Activated naive CD4-positive, alpha-beta T cell treated with anti-CD3 and anti-CD28 coated beads, Interleukin-2, amount 10 ng/mL, durations not matched to agents 7 days and 5 days (primary cell): ENCODE results near the gene TACC2.

Source experiments
- CTCF ChIA-PET: fragments of 350-600 bp; sonication (Branson Sonifier 250); formaldehyde crosslinking; loops from one replicate; lab custom pipeline; 2021; ENCODE audit warnings: antibody characterized with exemption; lab: Charles Lee
- DNase-seq: peaks from one replicate; pipeline ENCODE4 v3.0.0-alpha.2; 2020
- H3K27ac Mint-ChIP-seq: one replicate; pipeline ENCODE4 v1.8.0; 2021; ENCODE audit warnings: mild to moderate bottlenecking, moderate library complexity, mixed read lengths
- H3K27me3 Mint-ChIP-seq: one replicate; pipeline ENCODE4 v1.8.0; 2021; ENCODE audit warnings: mild to moderate bottlenecking, mixed read lengths
- H3K36me3 Mint-ChIP-seq: one replicate; pipeline ENCODE4 v1.8.0; 2021; ENCODE audit warnings: mixed read lengths
- H3K4me1 Mint-ChIP-seq: one replicate; pipeline ENCODE4 v1.8.0; 2021; ENCODE audit warnings: mixed read lengths
- H3K4me3 Mint-ChIP-seq: one replicate; pipeline ENCODE4 v1.8.0; 2021; ENCODE audit warnings: mild to moderate bottlenecking, moderate library complexity, mixed read lengths
- H3K9me3 Mint-ChIP-seq: one replicate; pipeline ENCODE4 v1.8.0; 2021; ENCODE audit warnings: mixed read lengths

Gene TACC2

DNA sequence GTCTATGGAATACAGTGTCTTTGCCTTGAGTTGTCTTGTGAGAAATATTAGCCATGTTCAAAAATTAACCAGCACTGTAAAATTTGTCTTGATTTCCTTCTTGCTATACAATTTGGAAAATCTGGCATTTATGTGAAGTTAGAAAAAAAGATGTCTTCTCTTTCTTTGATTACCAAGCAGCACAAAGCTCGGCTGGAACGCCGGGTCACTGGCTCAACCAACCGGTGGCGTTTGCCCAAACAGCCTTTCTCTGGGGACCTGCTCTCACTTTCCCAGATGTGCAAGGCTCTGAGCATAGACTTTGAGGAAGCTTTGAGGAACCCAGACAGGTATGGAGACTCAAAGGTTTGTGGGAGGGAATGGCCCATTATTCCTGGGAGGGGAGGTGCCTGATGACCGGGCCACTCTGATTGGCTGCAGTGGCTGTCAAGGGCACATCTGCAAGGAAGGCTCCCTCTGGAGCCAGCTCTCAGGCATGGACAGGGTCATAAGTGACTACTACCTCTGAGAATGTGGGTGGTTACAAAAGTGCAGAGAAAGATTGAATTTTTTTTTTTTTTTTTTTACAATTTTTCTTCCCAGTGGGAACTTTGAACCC, 287.7 kb downstream of the TACC2 start:
- DNase-seq = no peak
- Mint-ChIP-seq H3K4me1 (no peaks in the 10 kb centered on the region), H3K27me3 (peaks cover 35% of the 10 kb centered on the region), H3K9me3 (no peaks in the 10 kb centered on the region), H3K36me3 (no peaks in the 10 kb centered on the region), H3K4me3 (no peak overlapping the region), H3K27ac (no peak overlapping the region)
- CTCF ChIA-PET = interaction anchor here (0.5 kb wide), 1 partner anchor 225 kb away, joined by 3 read pairs; no protein-coding TSS in a partner anchor

DNA sequence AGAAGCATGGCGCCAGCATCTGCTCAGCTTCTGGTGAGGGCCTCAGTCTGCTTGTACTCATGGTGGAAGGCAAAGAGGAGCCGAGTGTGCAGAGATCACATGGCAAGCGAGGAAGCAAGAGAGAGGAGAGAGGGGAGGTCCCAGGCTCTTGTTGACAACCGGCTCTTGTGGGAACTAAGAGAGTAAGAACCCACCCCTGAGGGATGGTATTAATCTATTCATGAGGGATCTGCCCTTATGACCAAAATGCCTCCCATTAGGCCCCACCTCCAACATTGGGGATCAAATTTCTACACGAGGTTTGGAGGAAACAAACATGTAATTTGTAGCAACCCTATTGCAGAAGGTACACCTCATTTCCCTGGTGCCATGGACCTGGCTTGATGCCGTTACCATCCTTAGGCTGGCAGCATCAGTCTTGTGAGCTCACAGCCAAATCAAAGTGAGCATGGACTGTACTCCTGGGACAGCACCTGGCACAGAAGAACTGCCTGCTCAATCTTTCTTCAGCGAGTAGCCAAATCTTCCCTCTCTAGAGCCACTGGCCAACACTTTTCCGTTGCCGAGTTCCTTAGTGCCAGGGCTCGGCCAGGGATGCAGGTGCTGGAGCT, 288.7 kb downstream of the TACC2 start:
- DNase-seq = no peak
- no peaks in the 10 kb centered on the region for H3K36me3 Mint-ChIP-seq
- no peak overlapping the region for H3K27ac Mint-ChIP-seq
- CTCF ChIA-PET = interaction anchor here (3.3 kb wide), 1 partner anchor 10 kb away, joined by 12 read pairs; no protein-coding TSS in a partner anchor
- no peaks in the 10 kb centered on the region for H3K9me3 Mint-ChIP-seq
- H3K27me3 Mint-ChIP-seq = peaks cover 37% of the 10 kb centered on the region
- no peak overlapping the region for H3K4me3 Mint-ChIP-seq
- H3K4me1 Mint-ChIP-seq = no peaks in the 10 kb centered on the region

DNA sequence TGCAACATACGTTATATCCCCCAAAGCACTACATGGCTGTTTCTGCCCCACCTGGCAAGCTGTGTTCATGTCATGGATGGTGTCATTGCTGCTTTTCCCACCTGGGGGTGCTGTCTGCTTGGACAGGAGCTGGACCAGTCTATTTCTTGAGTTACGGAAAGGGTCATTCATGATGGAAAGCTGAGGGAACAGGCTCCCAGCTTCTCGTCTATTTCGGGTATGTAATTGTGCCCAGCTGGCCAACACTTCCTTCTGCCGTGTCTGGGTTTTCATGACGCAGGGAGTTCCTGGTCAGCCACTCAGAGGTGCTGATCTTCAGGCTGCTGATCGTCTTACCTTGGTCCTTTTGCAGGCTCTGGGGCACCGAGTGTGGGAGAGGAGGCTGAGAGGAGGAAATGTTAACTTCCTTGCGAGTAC, 290.8 kb downstream of the TACC2 start:
- peaks cover 36% of the 10 kb centered on the region for H3K27me3 Mint-ChIP-seq
- H3K4me3 Mint-ChIP-seq = no peak overlapping the region
- H3K4me1 Mint-ChIP-seq = no peaks in the 10 kb centered on the region
- H3K36me3 Mint-ChIP-seq = no peaks in the 10 kb centered on the region
- no peaks in the 10 kb centered on the region for H3K9me3 Mint-ChIP-seq
- no peak overlapping the region for H3K27ac Mint-ChIP-seq
- CTCF ChIA-PET = interaction anchor here (0.6 to 3.3 kb wide), 6 partner anchors 12 to 427 kb away, joined by 3 to 12 read pairs (median 4); no protein-coding TSS in a partner anchor
- peak; percentile 42 for DNase-seq

DNA sequence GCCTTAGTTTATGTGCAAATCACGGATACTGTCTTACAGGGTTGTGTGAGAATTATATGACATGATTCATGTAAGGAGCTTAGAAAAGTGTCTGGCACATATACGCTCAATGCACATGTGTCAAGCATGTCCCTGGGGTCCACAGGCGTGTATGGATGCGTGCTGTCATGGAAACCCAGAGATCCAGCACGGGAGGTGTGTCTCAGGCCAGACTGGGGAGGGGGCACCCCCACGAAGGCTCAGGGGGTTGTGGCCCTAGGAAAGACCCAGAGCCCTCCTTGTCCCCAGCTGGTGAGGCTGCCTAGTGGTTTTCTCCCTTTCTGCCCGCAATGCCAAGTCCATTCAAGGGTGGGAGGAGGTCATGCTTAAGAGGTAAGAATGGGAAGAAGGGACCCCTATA, 291.2 kb downstream of the TACC2 start:
- H3K27me3 Mint-ChIP-seq = peaks cover 32% of the 10 kb centered on the region
- H3K27ac Mint-ChIP-seq = no peak overlapping the region
- no peak for DNase-seq
- no peak overlapping the region for H3K4me3 Mint-ChIP-seq
- H3K4me1 Mint-ChIP-seq = no peaks in the 10 kb centered on the region
- H3K9me3 Mint-ChIP-seq = no peaks in the 10 kb centered on the region
- no peaks in the 10 kb centered on the region for H3K36me3 Mint-ChIP-seq
- CTCF ChIA-PET = interaction anchor here (0.6 to 3.3 kb wide), 5 partner anchors 12 to 426 kb away, joined by 3 to 12 read pairs (median 4); no protein-coding TSS in a partner anchor

DNA sequence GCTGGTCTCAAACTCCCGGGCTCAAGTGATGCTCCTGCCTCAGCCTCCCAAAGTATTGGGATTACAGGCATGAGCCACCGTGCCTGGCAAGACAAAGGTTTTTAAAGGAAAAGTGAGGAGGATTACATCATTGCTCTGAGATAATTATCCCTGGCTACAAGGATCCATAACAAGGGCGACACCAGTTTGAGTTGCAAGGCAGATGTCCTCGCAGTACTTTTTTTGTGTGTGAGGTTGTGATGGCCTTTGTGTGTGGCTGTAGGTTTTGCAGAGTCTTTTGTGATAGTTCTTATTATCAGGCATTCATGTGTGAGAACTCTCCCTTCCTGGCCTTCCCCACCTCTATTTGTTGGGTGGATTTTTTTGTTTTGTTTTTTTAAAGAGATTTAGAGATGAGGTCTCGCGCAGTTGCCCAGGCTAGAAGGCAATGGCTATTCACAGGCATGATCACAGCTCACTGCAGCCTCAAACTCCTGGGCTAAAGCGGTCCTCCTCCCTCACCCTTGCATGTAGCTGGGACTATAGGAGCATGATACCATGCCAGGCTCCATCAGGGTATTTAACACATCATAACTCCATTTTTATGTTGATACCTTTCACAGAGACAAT, 292.2 kb downstream of the TACC2 start:
- Mint-ChIP-seq H3K4me3 (no peak overlapping the region), H3K4me1 (no peaks in the 10 kb centered on the region), H3K27me3 (peaks cover 36% of the 10 kb centered on the region), H3K36me3 (no peaks in the 10 kb centered on the region), H3K27ac (no peak overlapping the region), H3K9me3 (no peaks in the 10 kb centered on the region)
- CTCF ChIA-PET = no interaction called here
- DNase-seq = no peak

DNA sequence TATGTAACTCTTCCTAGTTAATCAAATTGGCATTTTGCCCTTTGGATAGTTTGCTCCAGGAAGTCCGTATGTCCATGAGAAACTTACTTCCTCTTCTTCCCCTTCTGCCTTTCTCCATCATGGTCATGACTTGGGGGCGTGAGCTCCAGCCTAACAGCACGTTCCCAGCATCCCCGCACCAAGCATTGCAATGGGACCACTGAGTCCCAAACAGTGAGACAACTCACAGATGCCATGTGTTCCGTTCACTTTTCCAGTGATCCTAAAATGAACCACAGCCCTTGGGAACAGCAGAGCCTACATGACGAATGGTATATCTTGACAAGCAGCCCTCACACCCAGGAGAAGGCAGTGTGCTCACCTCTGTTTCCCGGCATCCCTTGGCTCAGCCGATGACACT, 292.8 kb downstream of the TACC2 start:
- H3K9me3 Mint-ChIP-seq = no peaks in the 10 kb centered on the region
- CTCF ChIA-PET = interaction anchor here (1.2 kb wide), 1 partner anchor 153 kb away, joined by 5 read pairs; no protein-coding TSS in a partner anchor
- no peaks in the 10 kb centered on the region for H3K36me3 Mint-ChIP-seq
- no peaks in the 10 kb centered on the region for H3K4me1 Mint-ChIP-seq
- H3K27me3 Mint-ChIP-seq = peaks cover 35% of the 10 kb centered on the region
- DNase-seq = no peak
- no peak overlapping the region for H3K27ac Mint-ChIP-seq
- H3K4me3 Mint-ChIP-seq = no peak overlapping the region

DNA sequence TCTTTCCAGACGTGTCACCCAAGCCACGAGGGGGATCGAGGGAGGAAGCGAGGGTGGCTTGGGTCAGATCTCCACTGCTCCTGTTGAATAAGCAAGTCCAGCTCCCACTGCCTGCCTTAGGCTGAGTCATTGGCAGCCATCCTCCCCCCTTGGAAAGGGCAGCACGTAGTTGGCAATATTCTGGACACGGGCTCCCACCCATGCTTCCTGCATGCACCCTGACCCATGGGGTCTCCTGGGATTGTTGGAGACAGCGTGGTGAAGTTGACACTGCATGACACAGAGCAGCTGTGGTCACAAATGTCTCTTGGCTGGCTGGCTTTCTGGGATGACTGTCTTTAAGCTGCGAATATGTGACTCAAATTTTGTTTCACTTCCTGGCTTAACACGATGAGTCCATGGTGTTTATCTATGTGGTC, 293.3 kb downstream of the TACC2 start:
- H3K4me1 Mint-ChIP-seq = no peaks in the 10 kb centered on the region
- CTCF ChIA-PET = interaction anchor here (1.2 kb wide), 1 partner anchor 153 kb away, joined by 5 read pairs; no protein-coding TSS in a partner anchor
- no peak for DNase-seq
- H3K27ac Mint-ChIP-seq = no peak overlapping the region
- H3K27me3 Mint-ChIP-seq = peaks cover 31% of the 10 kb centered on the region
- H3K4me3 Mint-ChIP-seq = no peak overlapping the region
- H3K9me3 Mint-ChIP-seq = no peaks in the 10 kb centered on the region
- no peaks in the 10 kb centered on the region for H3K36me3 Mint-ChIP-seq

DNA sequence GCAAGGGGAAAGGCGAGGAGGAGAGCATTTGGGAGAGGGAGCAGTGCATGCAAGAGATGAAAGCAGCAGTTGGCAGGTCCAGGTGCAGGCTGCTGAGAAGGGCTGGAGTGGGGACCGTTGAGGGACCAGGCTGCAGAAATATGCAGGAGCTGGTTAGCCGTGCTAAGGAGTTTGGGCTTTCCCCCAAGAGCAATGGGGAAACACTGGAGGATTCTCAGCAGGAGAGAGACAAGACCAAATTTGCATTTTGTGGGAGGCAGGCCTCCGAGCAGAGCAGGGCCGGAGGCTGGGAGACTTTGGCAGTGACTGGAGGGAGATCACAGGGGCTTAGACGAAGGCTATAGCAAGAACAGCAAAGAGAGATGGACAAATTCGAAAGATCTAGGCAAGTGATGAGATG, 293.9 kb downstream of the TACC2 start:
- Mint-ChIP-seq H3K9me3 (no peaks in the 10 kb centered on the region), H3K27me3 (peaks cover 25% of the 10 kb centered on the region), H3K27ac (no peak overlapping the region), H3K36me3 (no peaks in the 10 kb centered on the region), H3K4me1 (no peaks in the 10 kb centered on the region), H3K4me3 (no peak overlapping the region)
- CTCF ChIA-PET = interaction anchor here (0.9 to 1.3 kb wide), 3 partner anchors 10 to 152 kb away, joined by 3 to 5 read pairs (median 3); no protein-coding TSS in a partner anchor
- DNase-seq = no peak

DNA sequence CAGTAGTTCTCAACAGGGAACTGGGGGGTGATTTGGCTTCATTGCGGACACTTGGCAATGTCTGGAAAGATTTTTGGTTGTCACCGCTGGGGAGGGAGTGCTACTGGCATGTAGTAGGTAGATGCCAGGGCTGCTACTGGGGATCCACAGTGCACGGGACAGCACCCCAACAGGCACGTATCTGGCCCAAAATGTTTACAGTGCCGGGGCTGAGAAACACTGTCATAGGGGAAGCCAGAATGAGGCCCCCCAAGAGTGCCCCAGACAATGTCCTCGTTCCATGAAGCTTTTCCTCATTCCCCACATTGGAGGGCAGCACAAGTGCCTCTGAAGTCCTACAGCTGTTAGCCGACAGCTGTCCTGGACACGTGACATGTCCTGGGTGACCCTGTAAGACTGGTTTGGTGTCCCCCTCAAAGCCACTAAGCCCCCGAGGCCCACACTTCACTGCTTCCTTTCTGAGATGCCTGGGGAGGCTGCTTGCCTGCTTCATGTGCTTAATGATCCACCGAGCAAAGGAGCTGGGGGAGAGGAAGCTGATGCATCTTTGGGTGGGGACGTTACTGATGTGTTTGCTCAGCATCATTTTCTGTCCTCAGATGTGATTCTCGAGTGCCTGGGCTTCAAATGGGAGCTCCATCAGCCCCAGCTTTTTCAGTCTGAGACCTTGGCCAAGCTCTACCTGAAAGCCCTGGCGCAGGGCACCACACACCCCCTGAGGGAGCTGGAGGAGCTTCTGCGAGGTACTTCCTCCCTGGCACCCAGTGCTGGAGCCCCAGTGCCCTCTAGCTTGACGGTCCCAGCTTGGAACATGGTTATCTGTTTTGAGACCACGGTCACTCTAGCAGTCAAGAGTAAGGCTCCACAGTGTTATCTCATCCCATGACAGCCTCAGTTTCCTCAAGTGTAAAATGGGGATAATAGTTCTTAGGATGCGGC, 296.8 kb downstream of the TACC2 start:
- Mint-ChIP-seq H3K27ac (no peak overlapping the region), H3K36me3 (no peaks in the 10 kb centered on the region), H3K4me3 (no peak overlapping the region), H3K4me1 (no peaks in the 10 kb centered on the region), H3K9me3 (no peaks in the 10 kb centered on the region), H3K27me3 (peaks cover 16% of the 10 kb centered on the region)
- CTCF ChIA-PET = no interaction called here
- DNase-seq = no peak

DNA sequence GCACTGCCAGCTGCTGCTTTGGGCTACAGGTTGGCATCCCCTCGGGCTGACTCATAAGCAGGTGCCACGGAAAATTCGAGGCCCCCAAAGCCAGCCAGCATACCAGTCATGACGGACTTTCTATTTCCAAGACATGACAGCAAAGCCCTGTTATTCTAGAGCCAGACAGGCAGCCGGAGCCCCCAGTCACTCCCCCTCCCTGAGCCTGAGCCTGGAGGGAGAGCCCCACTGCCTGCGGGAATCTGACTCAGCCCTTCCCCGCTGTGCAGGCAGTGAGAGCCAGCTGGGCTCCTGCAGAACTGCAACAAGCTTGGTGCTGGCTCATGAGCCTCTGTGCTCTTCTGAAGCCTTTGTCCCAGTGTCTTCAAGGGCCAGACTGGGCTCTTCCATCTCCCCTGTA, 297.9 kb downstream of the TACC2 start:
- Mint-ChIP-seq H3K27ac (no peak overlapping the region), H3K4me1 (no peaks in the 10 kb centered on the region), H3K4me3 (no peak overlapping the region), H3K36me3 (no peaks in the 10 kb centered on the region), H3K9me3 (no peaks in the 10 kb centered on the region), H3K27me3 (peaks cover 14% of the 10 kb centered on the region)
- CTCF ChIA-PET = no interaction called here
- DNase-seq = no peak

DNA sequence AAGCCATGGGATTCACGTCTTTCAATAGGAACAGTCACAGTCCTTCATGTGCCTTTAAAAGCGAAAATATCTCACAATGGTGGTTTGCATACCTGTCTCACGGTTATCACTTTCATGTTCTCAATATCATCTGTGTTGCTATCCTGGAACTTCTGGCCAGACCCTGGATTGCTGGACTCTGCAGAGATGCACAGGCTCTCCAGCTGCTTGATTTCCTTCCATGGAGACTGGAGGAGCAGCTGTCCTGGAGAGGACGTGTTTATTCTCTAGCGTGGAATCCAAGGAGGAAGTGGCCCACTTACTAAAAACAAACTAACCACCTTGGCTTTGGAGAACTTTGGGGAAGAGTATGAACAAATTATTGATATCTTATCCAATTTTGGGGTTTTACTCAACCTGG, 298.6 kb downstream of the TACC2 start:
- Mint-ChIP-seq H3K36me3 (no peaks in the 10 kb centered on the region), H3K4me1 (no peaks in the 10 kb centered on the region), H3K27ac (no peak overlapping the region), H3K4me3 (no peak overlapping the region), H3K9me3 (no peaks in the 10 kb centered on the region), H3K27me3 (peaks cover 13% of the 10 kb centered on the region)
- DNase-seq = no peak
- CTCF ChIA-PET = no interaction called here

DNA sequence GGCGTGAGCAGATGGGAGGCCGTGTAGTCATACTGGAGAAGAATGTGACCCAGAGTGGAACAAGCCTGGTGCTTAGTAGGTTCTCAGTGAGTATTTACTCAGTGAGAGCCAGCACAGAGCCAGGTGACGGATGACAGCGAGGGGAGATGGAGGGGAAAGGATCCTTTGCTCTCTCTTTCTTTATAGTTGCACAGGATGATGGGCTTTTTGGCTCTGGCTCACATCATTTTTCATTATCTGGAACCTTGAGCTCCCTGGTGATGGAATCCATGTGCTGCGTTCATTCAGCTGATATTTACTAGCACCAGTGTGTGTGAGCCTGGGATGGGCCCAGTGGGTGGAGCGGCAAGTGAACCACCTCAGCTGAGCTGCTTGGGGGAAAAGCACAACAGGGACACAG, 299.3 kb downstream of the TACC2 start:
- Mint-ChIP-seq H3K27me3 (peaks cover 13% of the 10 kb centered on the region), H3K36me3 (no peaks in the 10 kb centered on the region), H3K4me1 (peaks cover 4% of the 10 kb centered on the region), H3K4me3 (no peak overlapping the region), H3K9me3 (no peaks in the 10 kb centered on the region), H3K27ac (no peak overlapping the region)
- DNase-seq = no peak
- CTCF ChIA-PET = no interaction called here

DNA sequence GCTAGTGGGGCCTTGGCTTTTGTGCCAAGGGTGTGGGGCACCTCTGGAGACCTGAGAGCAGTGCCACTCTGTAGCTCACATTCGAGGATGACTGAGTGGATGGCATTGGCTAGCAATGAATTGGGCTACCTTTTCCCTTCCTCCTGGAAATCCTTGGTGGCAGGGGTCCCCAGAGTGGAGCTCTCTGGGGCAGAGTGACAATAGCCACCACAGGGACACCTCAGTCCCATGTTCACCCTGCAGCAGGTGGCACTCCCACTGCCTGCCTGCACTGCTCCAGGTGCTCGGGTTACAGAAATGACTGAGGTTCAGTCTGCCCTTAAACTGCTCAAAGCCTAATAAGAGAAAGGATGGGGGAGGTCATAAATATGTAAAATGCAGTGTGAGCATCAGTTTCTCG, 300.0 kb downstream of the TACC2 start:
- CTCF ChIA-PET = no interaction called here
- DNase-seq = no peak
- H3K27me3 Mint-ChIP-seq = peaks cover 13% of the 10 kb centered on the region
- H3K4me3 Mint-ChIP-seq = no peak overlapping the region
- H3K27ac Mint-ChIP-seq = no peak overlapping the region
- no peaks in the 10 kb centered on the region for H3K9me3 Mint-ChIP-seq
- H3K36me3 Mint-ChIP-seq = no peaks in the 10 kb centered on the region
- H3K4me1 Mint-ChIP-seq = peaks cover 5% of the 10 kb centered on the region

DNA sequence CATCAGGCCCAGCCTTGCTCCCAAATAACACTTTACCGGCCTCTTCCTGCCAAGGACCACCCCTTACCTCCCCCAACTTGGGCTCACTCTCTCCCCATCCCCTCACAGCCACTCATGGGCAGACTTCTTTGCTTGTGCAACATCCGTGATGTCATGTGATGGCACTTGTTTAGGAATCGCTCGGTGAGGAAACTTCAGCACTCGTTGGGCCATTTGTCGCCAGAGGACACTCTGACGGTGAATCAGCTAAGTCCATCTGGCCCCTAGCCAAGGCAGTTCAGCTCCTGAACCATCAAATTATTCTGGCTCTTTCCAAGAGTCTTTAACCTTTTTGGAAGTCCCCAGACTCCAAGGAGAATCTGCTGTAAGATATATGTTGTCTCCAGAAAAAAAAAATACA, 301.4 kb downstream of the TACC2 start:
- H3K27me3 Mint-ChIP-seq = peaks cover 20% of the 10 kb centered on the region
- CTCF ChIA-PET = no interaction called here
- H3K4me3 Mint-ChIP-seq = no peak overlapping the region
- no peak for DNase-seq
- peaks cover 13% of the 10 kb centered on the region for H3K4me1 Mint-ChIP-seq
- no peaks in the 10 kb centered on the region for H3K36me3 Mint-ChIP-seq
- no peaks in the 10 kb centered on the region for H3K9me3 Mint-ChIP-seq
- no peak overlapping the region for H3K27ac Mint-ChIP-seq
